Measurements from ENCODE around the gene EXOSC9.

The EXOSC9 gene

GRCh38 chr4:121824171-121824527 lies 23.0 kb downstream of the EXOSC9 start:
- DNase-seq (ENCODE audit: low read depth), result no peak

GRCh38 chr4:121824950-121825349 lies 23.8 kb downstream of the EXOSC9 start:
- no peak for DNase-seq (ENCODE audit: low read depth)

GRCh38 chr4:121827853-121828252 lies 26.7 kb downstream of the EXOSC9 start:
- peak; percentile 79 for DNase-seq (ENCODE audit: low read depth)

DNA sequence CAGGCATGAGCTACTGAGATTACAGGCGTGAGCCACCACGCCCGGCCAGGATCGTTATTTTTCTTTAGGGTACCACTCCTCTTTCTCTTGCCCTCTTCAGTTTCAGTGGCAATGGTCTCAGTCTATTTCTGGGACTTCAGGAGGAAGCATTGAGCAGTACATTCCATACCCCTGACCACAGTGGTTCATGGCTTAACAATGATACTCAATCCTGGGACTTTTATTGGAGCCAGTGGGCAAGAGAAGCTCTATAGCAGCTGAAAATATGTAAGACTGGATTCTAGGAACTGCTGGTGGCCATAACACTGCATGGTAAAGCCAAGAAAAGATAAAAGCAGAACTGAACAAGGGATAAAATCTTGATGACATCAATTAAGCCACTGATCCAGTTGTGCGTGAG lies 28.4 kb downstream of the EXOSC9 start:
- peak; percentile 9 for DNase-seq (ENCODE audit: low read depth)

DNA sequence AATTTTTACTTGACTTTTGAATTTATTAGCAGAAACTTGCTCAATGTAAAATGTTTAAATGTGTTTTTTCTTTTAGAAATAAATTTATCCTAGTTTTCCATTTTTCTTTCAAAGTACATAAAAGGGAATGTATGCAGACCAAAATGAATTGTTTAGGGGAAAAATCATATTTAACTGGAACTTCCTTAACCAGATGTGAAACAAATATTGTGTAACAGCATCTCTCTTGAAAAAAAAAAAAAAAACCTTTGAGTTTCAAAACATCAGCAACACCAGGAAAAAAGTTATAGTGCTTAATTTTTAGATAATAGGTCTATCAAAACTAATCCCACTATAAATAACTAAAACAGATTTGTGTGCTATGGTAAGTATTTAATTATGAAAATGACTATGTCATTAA lies 37.0 kb downstream of the EXOSC9 start:
- no peak for DNase-seq (ENCODE audit: low read depth)

DNA sequence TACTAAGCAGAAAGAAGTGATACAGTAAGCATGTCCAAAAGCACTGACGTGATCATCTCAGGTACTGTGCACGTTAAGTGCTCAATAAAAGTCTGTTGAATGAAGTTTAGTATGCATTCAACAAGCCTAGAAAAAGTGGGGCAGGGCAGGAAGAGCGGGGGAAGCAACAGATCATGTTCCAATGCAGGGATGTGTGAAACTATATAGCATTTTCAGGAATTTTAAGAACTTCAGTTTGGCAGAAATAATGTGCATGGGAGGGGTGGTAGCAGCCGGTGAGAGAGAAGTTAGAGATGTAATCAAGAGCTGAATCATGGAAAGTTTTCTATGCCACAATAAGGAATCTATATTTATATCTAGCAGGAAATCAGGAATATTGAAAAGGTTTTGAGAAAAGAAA lies 41.7 kb downstream of the EXOSC9 start:
- DNase-seq (ENCODE audit: low read depth), result peak; percentile 6

DNA sequence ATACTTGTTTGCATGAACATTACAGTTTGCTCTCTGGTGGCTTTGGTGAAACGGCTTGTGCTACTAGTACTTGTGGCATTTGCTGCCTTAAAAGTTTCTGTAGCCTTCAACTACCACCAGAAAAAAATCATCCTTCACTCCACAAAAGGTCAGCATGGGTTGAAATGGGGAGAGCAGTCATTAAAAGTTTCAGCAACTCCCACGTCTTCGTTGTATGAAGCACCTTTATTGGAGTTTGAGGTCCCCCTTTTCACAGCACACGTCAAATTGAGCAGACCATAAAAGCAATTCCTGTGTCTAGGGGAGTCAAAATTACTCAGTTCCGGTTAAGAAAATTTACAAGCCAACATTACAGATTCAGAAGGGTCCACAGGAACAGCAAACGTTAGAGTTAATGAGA lies 45.5 kb downstream of the EXOSC9 start:
- DNase-seq (ENCODE audit: low read depth), result no peak

DNA sequence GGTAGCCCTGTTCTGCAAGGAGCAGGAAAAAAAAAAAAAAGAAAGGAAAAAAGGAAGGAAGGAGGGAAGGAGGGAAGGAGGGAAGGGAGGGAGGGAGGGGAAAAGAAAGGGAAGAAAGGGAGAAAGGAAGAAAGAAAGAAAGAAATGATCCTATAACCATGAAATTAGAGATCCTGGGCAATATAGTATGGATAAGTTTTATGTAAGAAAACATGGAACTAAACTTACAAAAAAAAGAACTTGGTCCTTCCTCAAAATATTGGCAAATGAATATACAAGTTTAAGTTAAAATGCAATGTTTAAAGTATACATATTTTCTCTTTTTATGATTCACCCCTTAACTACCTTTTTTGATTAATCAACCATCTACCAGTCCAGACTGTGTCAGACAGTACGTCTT lies 50.2 kb downstream of the EXOSC9 start:
- DNase-seq (ENCODE audit: low read depth), result no peak

GRCh38 chr4:121860121-121860520 lies 59.0 kb downstream of the EXOSC9 start:
- DNase-seq (ENCODE audit: low read depth), result peak; percentile 31

DNA sequence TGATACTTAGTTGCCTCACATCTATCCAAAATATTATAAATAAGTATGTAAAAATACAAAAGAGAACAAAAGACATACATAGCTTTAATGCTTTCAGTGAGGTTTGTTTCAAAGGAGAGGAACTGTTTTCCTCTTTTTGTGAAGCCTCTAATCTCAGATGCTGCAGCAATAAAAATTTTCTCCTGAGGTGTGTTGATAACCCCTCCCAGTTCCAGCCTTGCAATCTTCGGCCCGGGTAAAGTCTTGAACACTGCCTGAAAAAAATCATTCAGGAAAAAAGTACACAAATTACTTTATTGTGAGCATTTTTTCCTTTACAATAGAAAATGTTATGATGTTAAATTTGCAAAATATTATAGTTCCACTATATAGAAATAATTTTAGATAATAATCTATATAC lies 60.3 kb downstream of the EXOSC9 start:
- DNase-seq (ENCODE audit: low read depth), result no peak

DNA sequence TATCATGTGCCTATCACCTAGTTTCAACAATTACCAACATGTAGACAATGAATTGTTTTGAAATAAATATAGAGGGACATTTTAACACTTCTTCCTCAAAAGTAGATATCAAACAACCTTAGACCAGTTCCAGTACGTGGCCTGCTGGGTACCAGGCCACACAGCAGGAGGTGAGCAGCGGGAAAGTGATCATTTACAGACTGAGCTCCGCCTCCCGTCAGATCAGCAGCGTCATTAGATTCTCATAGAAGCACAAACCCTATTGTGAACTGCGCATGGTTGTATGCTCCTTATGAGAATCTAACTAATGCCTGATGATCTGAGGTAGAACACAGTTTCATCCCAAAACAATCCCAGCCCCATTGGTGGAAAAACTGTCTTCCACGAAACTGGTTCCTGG lies 62.7 kb downstream of the EXOSC9 start:
- DNase-seq (ENCODE audit: low read depth), result no peak
